ENCODE measurements around the gene RMC1. TPM values are rescaled to one million over a fixed set of nuclear protein-coding genes. Genes with fewer than 3 reads are reported as not detected.

RMC1 gene
- total RNA-seq, 1 donor = 22.7 TPM

- no peak for DNase-seq (ENCODE audit: low read depth)
- H3K4me3 ChIP-seq (ENCODE audit: low read depth, low read length) = no peak overlapping the region
- no peak for TF ChIP-seq CTCF (IDR thresholded peaks at IDR 0.05; ENCODE audit: insufficient read depth, low read length)
Measured at GRCh38 chr18:23512641-23513040, 9.3 kb downstream of the RMC1 start.

- DNase-seq (ENCODE audit: low read depth) = peak; percentile 74
- H3K4me3 ChIP-seq (ENCODE audit: low read depth, low read length) = no peak overlapping the region
- TF ChIP-seq CTCF (IDR thresholded peaks at IDR 0.05; ENCODE audit: insufficient read depth, low read length) = peak; percentile 93
Measured at GRCh38 chr18:23515911-23516546, 12.7 kb downstream of the RMC1 start.

GRCh38 chr18:23519734-23520133, 16.4 kb downstream of the RMC1 start:
- TF ChIP-seq CTCF (IDR thresholded peaks at IDR 0.05; ENCODE audit: insufficient read depth, low read length) = no peak
- no peak for DNase-seq (ENCODE audit: low read depth)
- H3K4me3 ChIP-seq (ENCODE audit: low read depth, low read length) = no peak overlapping the region

GRCh38 chr18:23521271-23521670, 18.0 kb downstream of the RMC1 start:
- H3K4me3 ChIP-seq (ENCODE audit: low read depth, low read length) = no peak overlapping the region
- DNase-seq (ENCODE audit: low read depth) = no peak
- TF ChIP-seq CTCF (IDR thresholded peaks at IDR 0.05; ENCODE audit: insufficient read depth, low read length) = no peak

- no peak for TF ChIP-seq CTCF (IDR thresholded peaks at IDR 0.05; ENCODE audit: insufficient read depth, low read length)
- no peak for DNase-seq (ENCODE audit: low read depth)
- no peak overlapping the region for H3K4me3 ChIP-seq (ENCODE audit: low read depth, low read length)
Measured at GRCh38 chr18:23521907-23522306, 18.6 kb downstream of the RMC1 start.

GRCh38 chr18:23523429-23524212, 20.3 kb downstream of the RMC1 start:
- no peak overlapping the region for H3K4me3 ChIP-seq (ENCODE audit: low read depth, low read length)
- no peak for DNase-seq (ENCODE audit: low read depth)
- no peak for TF ChIP-seq CTCF (IDR thresholded peaks at IDR 0.05; ENCODE audit: insufficient read depth, low read length)

All from fibroblast of the aortic adventitia (primary cell).